Stimulated activated naive CD4-positive, alpha-beta T cell treated with Interleukin-2 at 50 U/mL for 16 hours (primary cell): ENCODE measurements around the gene ITM2B.
"Not testable (repeated sequence)": the region's sequence is repeated elsewhere in the genome, so short reads cannot be mapped to it uniquely, and the experiment has no call there.

Experiments
- DNase-seq: peaks from one replicate; lab custom pipeline; 2025; lab: John Stamatoyannopoulos, UW

ITM2B gene

DNA sequence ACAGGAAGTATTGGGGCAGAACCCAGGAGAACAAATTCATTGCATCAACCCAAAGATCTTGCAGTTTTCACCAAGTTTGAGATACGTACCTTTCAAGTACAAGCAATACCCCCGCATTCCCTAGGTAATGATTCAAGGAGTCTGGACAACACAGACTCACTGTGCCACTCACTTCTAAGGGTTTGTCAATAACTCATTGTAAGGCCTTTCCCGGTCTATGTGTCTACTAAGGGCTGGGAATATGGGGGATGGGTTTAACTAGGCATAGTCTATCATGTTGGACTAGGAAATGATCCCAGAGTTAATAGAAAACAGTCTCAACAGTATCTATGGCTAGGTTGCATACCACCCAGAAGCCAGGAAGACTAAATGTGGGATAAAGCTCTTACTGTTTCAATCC lies 8.3 kb upstream of the ITM2B start:
- no peak for DNase-seq

DNA sequence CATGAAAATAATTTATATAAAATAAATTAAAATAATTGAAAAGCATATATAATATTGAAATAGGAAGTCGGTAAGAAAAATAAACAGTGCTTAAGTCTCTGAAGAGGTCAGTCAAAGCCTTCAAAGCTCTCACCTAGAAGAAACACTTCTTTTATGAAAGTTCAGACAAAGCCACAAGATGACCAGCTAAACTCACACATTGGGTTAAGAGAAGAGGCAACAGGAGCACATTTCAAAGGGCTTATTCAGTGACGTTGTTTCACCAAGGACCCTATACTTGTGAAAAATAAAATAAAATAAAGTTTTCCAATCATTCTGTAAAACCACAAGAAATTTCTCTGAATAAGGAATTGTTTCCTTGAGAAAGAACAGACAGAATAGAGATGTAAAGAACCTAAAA lies 2.5 kb upstream of the ITM2B start:
- no peak for DNase-seq

DNA sequence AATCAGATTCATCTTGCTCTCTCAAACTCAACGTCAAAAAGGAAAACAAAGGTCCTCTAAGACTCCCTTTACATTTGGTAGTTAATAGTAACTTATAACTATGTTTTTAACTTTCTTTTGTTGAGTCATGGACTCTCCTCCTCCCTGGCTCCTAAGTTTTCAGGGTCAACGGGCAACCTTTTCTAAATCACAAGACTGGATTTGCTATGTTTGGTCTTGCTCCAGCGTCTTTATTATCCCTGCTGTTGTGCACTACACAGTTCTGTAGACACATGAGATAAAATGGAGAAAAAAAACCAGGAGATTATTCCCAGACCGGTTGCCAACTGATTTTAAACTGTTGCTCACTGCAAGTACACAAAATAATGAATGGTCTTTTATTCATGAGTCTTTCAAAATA lies 1.9 kb upstream of the ITM2B start:
- no peak for DNase-seq

DNA sequence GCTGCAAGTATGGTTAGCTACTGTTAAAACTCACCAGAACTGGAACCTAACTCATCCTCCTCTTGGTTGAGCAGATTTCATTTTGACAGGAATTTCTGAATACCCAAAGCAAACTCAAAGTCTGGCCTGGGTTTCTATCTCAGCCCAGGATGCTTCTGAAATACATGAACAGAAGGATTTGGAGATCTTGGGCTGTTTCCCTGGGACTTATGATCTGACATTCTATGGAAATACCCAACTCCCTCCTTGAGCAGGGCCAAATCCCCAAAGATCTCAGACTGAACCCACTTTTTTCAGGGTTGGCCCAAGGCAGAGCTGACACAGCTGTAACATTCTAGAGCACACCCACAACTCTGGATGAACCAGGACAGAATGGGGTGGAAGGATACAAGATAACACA lies 1.1 kb upstream of the ITM2B start:
- no peak for DNase-seq

DNA sequence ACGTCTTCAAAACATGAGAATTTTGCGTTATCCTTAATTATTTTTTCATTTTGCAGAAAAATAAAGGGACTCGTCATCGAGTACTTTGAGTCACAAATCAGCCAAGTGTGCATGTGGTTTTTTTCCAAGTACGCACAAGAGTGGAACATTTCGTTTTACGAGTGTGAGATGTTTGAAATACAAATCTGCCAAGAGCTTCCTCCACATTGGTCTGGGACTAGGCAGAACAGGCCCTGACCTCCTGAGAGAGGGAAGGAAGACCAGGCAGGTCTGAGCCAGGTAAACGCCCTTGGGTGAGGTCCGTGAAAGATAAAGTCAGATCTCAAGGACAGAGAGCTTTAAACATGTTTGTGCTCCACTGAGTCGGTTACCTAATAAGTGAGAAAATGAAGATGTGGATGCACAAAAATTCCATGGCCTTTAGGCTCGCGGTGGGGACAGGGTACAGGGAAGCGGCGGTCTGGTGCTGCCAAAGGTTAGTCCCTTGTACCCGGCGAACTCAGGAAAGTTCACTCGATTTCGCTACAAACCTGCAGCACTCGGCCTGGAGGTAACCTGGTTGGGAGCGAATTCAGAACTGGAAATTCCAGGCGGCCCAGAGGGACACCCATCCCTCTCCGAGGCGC lies 473 bp upstream of the ITM2B start:
- DNase-seq, result no peak

DNA sequence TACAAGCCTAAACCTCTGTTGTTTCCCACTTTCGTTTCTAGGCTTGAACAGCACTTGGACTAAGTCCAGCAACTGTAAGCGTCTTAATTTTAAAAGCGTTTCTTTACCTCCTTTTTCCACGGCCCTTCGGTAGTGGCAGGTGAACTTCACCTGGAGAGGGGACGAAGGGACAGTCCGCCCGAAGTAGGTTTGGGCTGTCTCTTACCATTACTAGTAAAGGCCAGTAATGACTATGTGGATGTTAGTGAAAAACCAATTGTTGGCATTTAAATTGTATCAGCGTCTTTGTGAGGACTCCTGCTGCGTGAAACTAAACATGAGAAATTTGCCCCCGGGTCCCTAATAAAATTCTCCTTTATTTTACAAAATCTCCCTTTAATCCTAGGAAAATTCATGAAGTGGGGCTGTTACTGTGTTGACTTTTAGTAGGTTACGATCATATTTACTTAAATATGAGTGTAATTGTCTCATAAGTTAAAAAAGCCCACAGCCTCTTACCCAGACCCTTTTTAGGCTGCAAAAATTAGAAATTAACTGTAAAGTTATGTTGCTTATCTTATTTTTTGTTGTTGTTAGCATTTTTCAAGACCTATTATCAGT lies 983 bp downstream of the ITM2B start:
- DNase-seq, result no peak

DNA sequence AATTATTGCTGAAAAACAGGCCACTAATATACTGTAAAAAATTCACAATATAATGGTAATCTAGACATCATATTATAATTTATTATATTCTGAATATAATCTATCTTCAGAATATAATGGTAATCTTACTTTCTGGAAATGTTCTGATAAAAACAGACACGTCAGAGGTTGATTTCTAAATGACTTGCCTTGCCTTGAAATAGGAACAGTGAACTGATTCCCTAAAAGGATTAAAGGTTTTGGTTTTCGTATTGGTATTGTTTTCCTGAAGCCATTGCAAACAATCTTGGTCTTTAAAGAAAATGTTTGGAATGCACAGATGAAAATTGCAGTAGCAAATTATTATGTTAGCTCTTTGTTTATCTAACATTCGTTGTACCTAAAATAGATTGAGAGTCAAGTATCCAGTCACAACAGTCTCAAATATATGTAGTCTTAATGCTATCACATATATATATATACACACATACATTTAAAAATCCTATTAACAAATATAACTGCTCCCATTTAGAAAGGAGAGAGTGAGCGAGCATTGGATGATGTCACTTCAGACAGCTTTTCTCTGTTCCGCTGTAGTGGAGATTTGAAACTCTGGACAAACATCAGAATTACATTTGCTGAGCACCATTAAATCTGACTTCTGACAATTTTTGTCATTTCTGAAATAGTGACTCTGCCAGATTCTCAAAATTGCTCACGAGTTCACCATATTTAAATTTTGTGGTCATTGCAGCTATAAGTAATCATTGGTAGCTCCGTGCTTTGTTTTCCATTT lies 1.7 kb downstream of the ITM2B start:
- no peak for DNase-seq

DNA sequence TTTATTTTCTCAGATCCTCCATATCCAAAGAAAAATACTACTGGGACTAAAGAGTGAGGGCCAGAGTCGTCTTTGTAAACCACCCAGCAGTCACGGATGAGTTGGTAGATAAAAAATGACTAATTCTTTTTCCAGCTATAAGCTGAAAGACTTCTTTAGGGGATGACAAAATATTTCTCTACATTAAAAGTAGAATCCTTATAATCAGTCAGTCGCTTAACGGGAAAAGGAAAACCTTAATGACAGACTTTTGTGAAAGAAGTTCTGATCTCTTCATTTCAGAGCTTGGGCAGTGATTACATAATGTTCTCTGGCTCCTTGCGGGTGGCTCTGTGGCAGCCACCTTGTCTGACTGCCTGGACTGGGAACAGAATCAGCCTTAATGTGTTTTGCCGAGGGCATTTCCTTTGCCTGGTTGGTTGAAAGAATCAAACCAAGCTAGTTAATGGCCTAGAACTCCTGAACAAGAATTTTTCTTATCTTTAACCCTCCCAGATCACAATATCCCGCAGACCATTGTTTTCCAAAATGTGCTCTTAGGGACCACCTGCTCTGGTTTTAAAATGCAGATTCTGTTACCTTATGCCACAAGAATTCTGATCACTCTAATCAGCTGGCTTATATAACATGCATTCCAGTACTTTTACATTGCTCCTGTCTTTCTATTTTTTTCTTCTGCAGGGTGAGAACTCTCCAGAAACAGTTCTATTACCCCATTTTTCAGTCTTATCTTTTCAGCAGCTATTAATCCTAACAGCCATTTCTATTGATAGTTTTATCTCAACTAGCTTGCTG lies 2.5 kb downstream of the ITM2B start:
- no peak for DNase-seq

DNA sequence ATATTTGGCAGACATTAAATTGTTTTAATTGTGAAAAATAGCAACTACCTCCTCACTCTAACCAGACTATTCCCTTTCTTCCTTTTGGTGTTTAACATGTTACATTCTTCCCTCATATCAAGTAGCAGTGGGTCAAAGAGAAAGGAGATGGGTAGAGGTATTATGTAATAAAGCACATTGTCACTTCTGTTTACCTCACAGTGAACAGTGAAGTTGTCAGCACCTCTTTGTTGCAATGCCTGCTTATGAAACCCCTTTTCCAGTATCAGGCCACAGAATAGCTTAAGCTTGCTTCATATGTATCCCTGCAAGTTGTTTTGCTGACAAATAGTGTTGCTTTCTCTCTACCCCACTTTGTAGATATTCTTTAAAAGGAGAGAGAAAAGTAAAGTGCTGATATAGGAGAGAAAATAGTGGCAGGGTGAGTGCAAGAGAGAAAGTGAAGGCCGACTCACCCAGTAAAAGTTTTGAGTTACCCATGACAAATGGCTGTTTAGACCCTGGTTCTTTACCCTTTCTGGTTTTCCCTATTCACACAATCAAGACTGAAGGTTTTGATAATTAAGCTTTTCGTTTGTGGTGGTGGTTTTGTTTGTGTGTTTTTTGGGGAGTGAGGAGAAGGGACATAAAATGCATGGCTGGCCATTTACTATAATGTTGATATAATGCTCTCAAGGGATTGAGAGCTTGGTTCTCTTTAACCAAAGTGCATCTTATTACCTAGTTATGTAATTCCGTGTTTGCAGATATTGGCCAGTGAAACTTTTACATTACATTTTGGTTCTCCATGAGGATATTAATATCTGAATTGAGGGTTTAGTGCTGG lies 3.7 kb downstream of the ITM2B start:
- no peak for DNase-seq

DNA sequence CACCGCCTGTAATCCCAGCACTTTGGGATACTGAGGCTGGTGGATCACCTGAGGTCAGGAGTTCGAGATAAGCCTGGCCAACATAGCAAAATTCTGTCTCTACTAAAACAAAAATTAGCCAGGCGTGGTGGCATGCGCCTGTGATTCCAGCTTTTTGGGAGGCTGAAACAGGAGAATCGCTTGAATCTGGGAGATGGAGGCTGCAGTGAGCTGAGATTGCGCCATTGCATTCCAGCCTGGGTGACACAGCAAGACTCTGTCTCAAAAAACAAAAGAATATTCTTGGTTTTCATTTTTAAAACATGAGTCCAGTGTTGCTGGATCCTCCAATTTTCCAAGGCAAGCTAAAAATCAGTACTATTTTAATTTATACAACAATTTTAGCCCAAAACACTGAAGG lies 6.4 kb downstream of the ITM2B start:
- DNase-seq, result not testable (repeated sequence)

DNA sequence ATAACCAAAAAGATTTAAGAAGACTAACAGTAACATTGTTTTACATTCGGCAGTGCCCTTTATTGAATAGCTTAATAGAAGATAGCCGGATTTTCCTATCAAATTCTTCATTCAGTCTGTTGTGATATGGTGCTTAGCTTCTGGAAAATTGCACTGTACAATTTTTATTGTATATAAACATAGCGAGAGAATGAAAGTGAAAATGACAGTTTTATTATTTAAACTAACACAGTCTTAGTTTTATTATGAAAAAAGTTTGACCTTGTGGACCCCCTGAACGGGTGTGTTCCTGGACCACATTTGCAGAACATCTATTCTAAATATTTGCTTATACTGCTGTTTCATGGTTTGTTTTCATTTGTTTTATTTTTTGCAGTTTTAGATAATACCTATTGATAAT lies 8.6 kb downstream of the ITM2B start:
- no peak for DNase-seq

DNA sequence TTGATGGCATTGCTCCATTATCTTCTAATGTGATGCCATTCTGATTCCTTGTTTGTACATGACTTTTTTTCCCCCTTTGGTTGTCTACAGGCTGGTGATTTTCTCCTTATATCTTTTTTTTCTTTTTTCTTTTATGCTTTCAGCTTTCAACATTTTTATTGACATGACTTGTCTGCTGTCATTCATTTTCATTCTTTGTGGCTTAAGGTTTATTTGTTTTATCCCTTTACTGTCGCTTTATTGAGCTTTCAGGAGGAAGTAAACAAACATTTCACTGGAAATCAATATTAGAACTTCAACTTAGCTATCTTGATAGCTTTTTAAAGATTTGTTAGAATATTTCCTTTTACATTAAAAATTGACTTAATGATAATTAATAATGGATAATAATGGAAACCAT lies 9.7 kb downstream of the ITM2B start:
- DNase-seq, result no peak

DNA sequence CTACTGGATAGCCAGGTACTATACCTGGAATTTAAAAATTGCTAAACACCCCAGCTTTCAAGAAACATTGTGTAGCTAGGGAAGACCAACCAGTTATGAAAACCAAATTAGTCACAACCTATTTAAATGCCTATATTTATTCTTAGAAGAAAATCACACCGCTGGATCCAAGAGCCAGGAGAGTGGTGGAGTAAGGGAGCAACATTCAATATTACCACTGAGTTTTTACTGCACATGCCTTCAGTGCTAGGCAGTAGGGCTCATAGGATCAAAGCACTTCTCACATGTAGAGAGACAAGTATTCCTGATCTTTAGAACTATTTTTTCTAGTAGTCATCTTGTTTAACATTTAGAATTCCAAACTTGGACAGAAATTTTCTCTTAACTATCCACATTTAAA lies 11.2 kb downstream of the ITM2B start:
- no peak for DNase-seq

DNA sequence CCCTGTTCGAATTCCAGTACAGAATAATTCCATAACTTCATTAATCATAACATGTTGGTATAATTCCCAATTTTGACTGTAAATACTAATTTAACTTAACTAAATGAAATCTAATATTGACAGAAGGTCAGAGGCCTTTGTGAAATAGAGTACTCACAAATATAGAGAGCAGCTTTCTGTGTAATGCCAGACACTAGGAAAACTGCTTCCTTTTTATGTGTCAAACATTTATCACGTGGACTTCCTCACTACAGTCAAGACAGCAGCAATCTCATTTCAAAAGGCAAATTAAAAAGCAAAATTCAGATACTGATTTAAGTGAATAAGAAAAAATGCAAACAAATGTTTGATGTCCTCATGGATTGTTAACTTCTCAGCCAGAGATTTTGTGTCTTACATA lies 13.1 kb downstream of the ITM2B start:
- DNase-seq, result no peak

DNA sequence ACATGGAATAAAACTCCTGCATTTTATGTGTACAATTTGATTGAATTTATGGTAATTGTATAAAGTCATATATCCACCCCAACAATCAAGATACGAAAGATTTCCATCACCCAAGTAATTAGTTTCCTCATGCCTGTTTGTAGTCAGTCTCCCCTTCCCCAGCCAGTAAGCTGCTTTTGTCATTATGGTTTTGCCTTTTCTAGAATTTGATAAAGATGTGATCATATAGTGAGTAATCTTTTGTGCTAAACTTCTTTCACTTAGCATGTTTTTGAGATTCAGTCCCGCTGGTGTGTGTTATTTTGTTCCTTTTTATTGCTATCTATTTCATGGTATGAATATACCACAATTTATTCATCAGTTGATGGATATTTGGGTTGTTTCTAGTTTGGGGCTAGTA lies 16.0 kb downstream of the ITM2B start:
- no peak for DNase-seq

DNA sequence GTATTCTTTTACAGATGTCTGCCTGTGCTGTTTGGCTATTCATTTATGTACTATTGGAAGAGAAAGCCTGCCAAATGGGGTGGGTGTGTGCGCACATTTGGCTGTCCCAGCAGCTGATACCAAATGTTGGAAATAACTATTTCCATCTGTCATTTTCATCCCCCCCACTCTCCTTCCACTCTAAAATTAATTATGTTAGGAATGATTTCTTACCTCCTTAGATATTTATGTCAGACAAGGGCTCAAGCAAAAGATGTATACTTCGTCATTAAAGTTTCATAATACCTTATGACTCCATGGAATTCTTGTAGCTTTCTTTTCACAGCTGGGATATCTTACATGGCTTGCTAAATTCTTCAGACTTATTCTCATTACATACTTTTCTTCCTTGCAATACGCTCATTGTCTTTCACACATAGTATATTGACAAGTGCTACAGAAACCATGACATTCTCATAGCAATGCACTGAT lies 18.6 kb downstream of the ITM2B start:
- DNase-seq, result no peak

DNA sequence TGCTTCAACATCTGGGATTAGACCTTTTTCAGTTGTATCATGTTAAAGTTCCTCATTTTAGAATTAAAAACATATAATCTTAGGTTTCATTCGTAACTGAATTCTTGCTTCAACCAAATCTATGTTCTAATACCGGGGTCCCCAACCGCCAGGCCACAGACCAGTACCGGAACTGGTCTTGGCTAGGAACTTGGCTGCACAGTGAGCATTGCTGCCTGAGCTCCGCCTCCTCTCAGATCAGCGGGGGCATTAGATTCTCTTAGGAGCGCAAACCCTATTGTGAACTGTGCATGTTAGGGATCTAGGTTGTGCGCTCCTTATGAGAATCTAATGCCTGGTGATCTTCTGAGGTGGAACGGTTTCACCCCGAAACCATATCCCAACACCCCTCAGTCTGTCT lies 19.2 kb downstream of the ITM2B start:
- DNase-seq, result no peak

DNA sequence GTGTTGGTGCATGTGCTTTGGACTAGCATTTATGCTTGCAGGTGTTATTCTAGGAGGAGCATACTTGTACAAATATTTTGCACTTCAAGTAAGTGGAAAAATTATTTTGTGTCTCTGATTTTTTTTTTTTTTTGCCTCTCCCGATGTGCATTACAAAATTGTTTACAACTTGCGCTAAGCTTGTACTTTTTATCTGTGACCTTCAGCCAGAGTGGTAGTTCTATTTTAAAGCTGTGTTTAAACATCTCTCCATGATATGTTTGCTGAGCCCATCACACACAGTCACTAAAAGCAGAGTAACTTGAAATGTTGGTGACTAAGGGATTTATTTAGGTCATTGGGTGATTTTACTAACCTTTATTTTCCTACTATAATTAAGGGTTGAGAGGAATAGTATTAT lies 20.8 kb downstream of the ITM2B start:
- no peak for DNase-seq

DNA sequence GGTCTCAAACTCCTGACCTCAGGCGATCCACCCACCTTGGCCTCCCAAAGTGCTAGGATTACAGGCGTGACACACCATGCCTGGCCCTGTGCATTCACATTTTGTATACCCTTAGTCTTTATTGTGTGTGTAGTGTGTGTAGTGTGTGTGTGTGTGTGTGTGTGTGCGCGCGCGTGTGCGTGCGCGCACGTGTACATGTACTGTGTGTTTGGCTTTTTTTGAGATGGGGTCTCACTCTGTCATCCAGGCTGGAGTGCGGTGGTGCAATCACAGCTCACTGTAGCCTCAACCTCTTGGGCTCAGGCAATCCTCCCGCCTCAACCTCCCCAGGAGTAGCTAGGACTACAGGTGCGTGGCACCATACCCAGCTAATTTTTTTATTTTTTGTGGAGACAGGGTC lies 22.1 kb downstream of the ITM2B start:
- DNase-seq, result no peak

DNA sequence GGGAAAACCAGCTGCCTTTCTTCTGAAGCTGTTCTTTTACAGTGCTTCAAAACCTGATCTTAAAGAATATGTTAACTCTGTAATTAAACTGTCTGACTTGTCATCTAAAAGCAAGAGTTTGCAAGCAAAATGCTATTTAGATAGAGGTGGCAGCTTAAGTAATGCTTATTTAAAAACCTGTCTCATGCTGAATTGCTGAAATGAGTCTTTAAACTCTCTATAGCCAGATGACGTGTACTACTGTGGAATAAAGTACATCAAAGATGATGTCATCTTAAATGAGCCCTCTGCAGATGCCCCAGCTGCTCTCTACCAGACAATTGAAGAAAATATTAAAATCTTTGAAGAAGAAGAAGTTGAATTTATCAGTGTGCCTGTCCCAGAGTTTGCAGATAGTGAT lies 22.9 kb downstream of the ITM2B start:
- no peak for DNase-seq

DNA sequence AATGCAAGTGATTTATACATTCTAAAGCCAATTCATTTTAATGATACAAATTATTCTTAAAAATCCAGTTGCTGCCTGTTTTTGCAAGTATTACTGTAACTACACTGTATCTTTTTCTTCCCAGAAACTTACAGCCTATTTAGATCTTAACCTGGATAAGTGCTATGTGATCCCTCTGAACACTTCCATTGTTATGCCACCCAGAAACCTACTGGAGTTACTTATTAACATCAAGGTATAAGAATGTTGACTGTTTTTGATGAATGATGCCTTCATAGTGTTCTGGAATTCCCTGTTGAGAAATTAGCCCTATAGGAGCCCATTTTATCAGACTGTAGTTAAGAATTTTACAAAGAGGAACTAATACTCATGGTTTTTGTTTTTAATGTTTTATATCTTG lies 25.0 kb downstream of the ITM2B start:
- DNase-seq, result no peak

DNA sequence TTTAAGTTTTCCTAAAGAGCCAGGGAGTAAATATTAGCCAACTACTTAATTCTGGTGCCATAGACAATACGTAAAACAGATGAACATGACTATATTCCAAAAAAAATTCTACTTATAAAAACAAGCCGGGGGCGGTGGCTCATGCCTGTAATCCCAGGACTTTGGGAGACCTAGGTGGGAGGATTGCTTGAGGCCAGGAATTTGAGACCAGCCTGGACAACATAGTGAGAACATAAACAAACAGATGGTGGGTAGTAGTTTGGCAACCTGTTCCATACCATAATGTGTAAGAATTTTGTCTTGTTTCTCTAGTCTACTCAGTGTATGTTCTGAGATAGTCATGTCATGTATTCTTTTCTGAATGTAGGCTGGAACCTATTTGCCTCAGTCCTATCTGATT lies 25.4 kb downstream of the ITM2B start:
- no peak for DNase-seq
